Kidney (tissue), 14 donors: Measurements from ENCODE around the gene LUC7L3. TPM values are rescaled to one million over a fixed set of nuclear protein-coding genes. Genes with fewer than 3 reads are reported as not detected.

ENCODE experiments used
- DNase-seq, 5 donors: peaks; one replicate each; pipeline ENCODE4 v3.0.0-alpha.2; 2013 to 2020
- FAIRE-seq: peaks from 2 replicates; lab custom pipeline; 2012; peaks lifted over from hg19 to GRCh38; lab: Jason Lieb, UNC
- H3K27ac ChIP-seq, 2 donors: one replicate each; pipeline ENCODE4 v1.7.0; 2013; ENCODE audit warnings: low read depth in 2 of 2, low read length in 2 of 2, inconsistent platforms in 1 of 2
- H3K27me3 ChIP-seq: one replicate; pipeline ENCODE4 v1.7.1; 2013; ENCODE audit warnings: low read length, inconsistent platforms; ENCODE audit not compliant: control insufficient read depth, insufficient read depth
- H3K36me3 ChIP-seq, 3 donors: one replicate each; pipeline versions ENCODE4 v1.7.0 to v1.7.1; 2013; ENCODE audit warnings: low read length in 3 of 3, control low read depth in 1 of 3, inconsistent platforms in 1 of 3; ENCODE audit not compliant: insufficient read depth in 3 of 3, control insufficient read depth in 2 of 3
- H3K4me1 ChIP-seq, 3 donors: one replicate each; pipeline versions ENCODE4 v1.7.0 to v1.7.1; 2013; ENCODE audit warnings: low read length in 3 of 3, inconsistent platforms in 1 of 3, low read depth in 1 of 3; ENCODE audit not compliant: control insufficient read depth in 2 of 3, insufficient read depth in 2 of 3
- H3K4me3 ChIP-seq, 3 donors: one replicate each; pipeline versions ENCODE4 v1.7.0 to v1.8.1; 2013; ENCODE audit warnings: low read length in 3 of 3, control low read depth in 1 of 3, inconsistent platforms in 1 of 3
- H3K9ac ChIP-seq, 3 donors: one replicate each; pipeline versions ENCODE4 v1.7.0 to v1.7.1; 2013; ENCODE audit warnings: low read length in 3 of 3, control low read depth in 1 of 3, inconsistent platforms in 1 of 3
- H3K9me3 ChIP-seq, 3 donors: one replicate each; pipeline versions ENCODE4 v1.7.0 to v1.7.1; 2013; ENCODE audit warnings: low read length in 3 of 3, control low read depth in 1 of 3, inconsistent platforms in 1 of 3; ENCODE audit not compliant: control insufficient read depth in 2 of 3, insufficient read depth in 1 of 3
- intact Hi-C: fragments of 100-400 bp; cut with DNase I; formaldehyde crosslinking; loops from one replicate; pipeline ENCODE4 v1.11.1; 2022
- polyA plus RNA-seq: library from polyadenylated mRNA; stranded (reverse); fragments of 350-450 nt; fragmentation: Illumina TruSeq; extraction: RNeasy Lipid Tissue Mini Kit (QIAGEN cat#74804); gene quantifications from one replicate; pipeline ENCODE4 v1.2.3, GENCODE V29; 2014; ENCODE audit warnings: low read depth, low replicate concordance; ENCODE audit not compliant: insufficient read depth
- total RNA-seq: library from RNA; stranded (reverse); fragmentation: NEBNext Ultra II Directional; extraction: Animal tissue kit (Norgen Biotek cat#: 25700); gene quantifications from one replicate; pipeline ENCODE4 v1.2.1, GENCODE V29; 2021
- TF ChIP-seq, protein P1 (sequence below): IDR thresholded peaks from 3 replicates; pipeline ENCODE4 v1.5.1; 2012; ENCODE audit warnings: mild to moderate bottlenecking, moderate library complexity, borderline replicate concordance; ENCODE audit not compliant: insufficient read depth; ENCODE audit errors: extremely low read depth
- donor health status: control.
- donor health status: control.
- donor health status: control.
- donor health status: control.
- donor health status: control.
- donor health status: DM: yes; HTN: yes; CAD: no.
- donor health status: Normal renal cell carcinoma (clear cell type).

The LUC7L3 gene
- total and polyA plus RNA-seq, 2 donors from 2014 or later, result 74.3 to 91.9 TPM

DNA sequence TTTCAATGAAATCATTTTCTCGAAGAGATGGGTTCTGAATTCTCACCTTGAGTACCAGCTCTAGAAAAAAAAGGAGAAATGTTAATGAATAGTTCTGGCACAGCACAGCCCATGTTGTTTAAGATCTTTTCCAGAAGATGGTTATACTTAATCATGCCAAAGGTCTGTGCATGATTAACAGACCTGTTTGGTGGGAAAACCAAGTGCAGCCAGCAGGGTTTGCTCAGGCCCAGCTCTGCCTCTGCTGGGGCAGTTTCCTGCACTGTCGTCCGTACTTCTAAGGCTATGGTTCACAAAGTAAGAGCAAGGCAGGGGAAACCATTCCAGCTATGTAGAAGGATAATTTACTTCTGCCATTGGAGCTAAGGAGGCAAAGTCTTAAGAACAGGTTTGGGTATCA lies 22.3 kb upstream of the LUC7L3 start:
- peaks cover 22 to 30% (median 23%) of the 10 kb centered on the region in 3 donors for H3K36me3 ChIP-seq

DNA sequence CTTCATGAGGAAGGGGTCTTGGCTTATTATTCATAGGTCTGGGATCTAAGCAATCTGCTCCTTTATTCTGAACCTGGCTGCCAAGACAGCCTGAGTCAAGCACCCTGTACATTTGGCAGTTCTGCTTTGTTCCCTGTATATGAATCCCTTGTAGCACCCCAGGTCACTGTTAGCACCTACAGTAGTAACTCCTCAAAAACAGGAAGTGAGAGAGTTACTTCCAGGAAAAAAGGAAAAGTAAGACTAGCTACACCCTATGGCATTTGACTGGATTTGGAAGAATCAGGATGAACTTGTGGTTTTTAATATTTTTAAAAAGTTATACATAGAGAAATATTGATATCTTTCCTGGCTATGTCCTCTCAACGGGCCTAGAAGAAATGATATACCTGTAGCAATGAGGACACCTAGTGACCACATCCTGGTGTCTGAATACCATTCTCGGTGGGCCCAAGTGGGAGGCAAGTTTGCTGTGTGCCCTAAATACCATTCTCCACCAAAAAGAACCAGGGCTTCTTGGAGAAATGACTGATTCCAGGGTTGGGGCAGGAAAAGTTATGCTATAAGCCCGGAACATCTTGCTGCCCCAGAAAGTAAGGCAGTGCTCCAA lies 21.6 kb upstream of the LUC7L3 start:
- intact Hi-C loops, result no loop called here
- Histone ChIP-seq H3K27ac (peak overlapping the region in 1 of 2 donors; percentile 28), H3K27me3 (no peaks in the 10 kb centered on the region), H3K36me3 (peaks cover 22 to 30% (median 23%) of the 10 kb centered on the region in 3 donors), H3K4me3 (no peak overlapping the region), H3K4me1 (peaks cover 15 to 29% (median 20%) of the 10 kb centered on the region in 3 donors), H3K9ac (no peak overlapping the region), H3K9me3 (no peaks in the 10 kb centered on the region)
- FAIRE-seq (no peak), DNase-seq (no peak)
- TF ChIP-seq, protein P1, sequence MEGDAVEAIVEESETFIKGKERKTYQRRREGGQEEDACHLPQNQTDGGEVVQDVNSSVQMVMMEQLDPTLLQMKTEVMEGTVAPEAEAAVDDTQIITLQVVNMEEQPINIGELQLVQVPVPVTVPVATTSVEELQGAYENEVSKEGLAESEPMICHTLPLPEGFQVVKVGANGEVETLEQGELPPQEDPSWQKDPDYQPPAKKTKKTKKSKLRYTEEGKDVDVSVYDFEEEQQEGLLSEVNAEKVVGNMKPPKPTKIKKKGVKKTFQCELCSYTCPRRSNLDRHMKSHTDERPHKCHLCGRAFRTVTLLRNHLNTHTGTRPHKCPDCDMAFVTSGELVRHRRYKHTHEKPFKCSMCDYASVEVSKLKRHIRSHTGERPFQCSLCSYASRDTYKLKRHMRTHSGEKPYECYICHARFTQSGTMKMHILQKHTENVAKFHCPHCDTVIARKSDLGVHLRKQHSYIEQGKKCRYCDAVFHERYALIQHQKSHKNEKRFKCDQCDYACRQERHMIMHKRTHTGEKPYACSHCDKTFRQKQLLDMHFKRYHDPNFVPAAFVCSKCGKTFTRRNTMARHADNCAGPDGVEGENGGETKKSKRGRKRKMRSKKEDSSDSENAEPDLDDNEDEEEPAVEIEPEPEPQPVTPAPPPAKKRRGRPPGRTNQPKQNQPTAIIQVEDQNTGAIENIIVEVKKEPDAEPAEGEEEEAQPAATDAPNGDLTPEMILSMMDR, result peak; percentile 32

More for the DNA sequence above, 22.3 kb upstream of the LUC7L3 start:
- no peak overlapping the region for H3K4me3 ChIP-seq
- no peaks in the 10 kb centered on the region for H3K27me3 ChIP-seq
- peaks cover 15 to 36% (median 23%) of the 10 kb centered on the region in 3 donors for H3K4me1 ChIP-seq
- H3K9ac ChIP-seq, result no peak overlapping the region
- TF ChIP-seq, protein P1, result peak; percentile 17
- peak overlapping the region; percentile 28 to 47 for H3K27ac ChIP-seq
- no peak for FAIRE-seq
- H3K9me3 ChIP-seq, result no peaks in the 10 kb centered on the region
- DNase-seq, result peak in 3 of 5 donors; percentile 39 to 74 (median 49)
- intact Hi-C loops, result no loop called here

DNA sequence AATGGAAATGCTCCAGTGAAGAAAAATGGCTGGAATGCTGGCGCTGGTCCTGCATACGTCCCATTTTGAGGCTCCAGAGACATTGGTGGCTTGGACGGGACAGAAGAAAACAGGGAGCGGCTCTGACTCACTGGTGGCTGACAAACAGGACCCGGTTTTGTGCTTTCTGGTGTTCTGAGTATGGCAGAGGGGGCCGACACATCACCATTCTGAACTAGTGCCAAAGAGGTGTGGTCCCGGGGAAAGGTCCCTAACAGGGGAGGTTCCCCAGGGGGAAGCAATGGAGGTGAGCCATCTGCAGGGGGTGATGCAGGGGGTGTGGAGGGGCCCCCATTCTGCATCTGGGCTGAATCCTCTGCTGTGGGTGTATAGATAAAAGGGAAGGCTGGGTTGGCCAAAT lies 20.0 kb upstream of the LUC7L3 start:
- Histone ChIP-seq H3K9me3 (no peaks in the 10 kb centered on the region), H3K4me3 (no peak overlapping the region), H3K36me3 (peaks cover 22 to 30% (median 28%) of the 10 kb centered on the region in 3 donors), H3K27ac (no peak overlapping the region), H3K4me1 (peaks cover 8 to 23% (median 14%) of the 10 kb centered on the region in 3 donors), H3K9ac (no peak overlapping the region), H3K27me3 (no peaks in the 10 kb centered on the region)
- intact Hi-C loops, result no loop called here
- DNase-seq, result peak in 1 of 5 donors; percentile 27
- no peak for FAIRE-seq
- TF ChIP-seq, protein P1, result no peak
